H54 (cell line): ENCODE data around the gene GADL1.

ENCODE experiments used
- DNase-seq: peaks from one replicate; pipeline ENCODE4 v3.0.0; 2011; ENCODE audit warnings: low spot score, mixed read lengths; ENCODE audit not compliant: insufficient read length
- FAIRE-seq: peaks from 3 replicates; lab custom pipeline; 2011; peaks lifted over from hg19 to GRCh38; lab: Jason Lieb, UNC
- POLR2A ChIP-seq: IDR thresholded peaks from 2 replicates; pipeline ENCODE4 v1.6.1; 2011; ENCODE audit warnings: low read depth, mild to moderate bottlenecking, low read length

Gene GADL1

DNA sequence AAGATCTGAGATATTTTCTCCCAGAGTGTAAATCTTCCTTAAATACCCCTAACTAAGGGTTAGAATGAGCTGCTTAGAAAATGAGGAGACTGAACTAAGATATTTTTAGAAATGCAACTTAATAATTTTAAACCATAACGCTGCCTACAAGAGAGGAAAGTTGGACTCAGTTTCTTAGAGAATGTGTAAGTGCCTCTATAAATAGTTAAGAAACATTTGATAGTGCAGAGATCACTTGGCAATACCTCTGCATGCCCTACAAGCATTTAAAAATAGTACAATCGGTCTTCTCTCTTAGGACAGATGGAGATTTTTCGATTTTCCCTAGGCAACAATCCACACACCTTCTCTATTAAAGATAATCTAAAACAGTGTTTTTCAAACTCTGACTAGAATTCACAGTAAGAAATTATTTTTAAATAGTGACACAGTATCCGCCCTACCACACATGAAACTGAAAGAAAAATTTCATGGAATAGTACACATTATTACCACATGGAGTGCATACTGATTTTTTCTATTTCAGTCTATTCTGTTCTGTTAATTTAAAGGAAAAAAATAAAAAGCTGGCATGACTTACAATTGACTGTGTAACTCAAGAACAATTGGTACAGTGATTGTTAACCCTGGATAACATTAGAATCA lies 83.2 kb downstream of the GADL1 start:
- no peak for DNase-seq
- no peak for FAIRE-seq
- no peak for TF ChIP-seq POLR2A

DNA sequence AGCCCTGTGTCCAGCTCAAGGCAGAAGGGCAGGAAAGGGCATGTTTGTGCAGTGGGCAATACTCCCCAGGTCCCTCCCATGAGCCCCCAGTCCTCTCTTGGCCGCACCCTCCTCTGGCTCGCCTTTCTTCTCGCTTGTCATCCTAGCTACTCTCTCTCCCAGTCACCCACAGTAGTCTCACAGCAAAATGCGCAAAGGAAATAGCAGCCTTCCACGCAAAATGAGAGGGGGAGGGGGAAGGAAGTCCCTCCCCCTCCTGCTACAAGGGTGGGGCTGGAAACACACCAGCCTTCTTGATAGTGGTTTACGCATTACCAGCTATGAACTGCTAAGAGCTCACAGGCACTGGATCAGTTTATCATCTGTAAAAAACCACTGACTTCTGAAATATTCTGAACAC lies 83.8 kb downstream of the GADL1 start:
- DNase-seq (no peak), FAIRE-seq (no peak)
- no peak for TF ChIP-seq POLR2A

DNA sequence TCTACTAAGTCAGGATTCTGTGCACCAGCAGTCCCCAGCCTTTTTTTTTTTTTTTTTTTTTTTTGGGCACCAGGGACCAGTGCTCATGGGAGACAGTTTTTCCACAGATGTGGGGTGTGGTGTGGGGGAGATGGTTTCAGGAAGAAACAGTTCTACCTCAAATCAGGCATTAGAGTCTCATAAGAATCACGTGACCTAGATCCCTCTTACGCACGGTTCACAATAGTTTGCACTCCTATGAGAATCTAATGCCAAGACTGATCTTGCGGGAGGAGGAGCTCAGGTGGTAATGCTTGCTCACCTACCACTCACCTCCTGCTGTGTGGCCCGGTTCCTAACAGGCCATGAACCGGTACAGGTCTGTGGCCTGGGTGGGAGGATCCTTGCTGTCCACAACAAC lies 88.8 kb downstream of the GADL1 start:
- TF ChIP-seq POLR2A: no peak
- FAIRE-seq (no peak), DNase-seq (no peak)

DNA sequence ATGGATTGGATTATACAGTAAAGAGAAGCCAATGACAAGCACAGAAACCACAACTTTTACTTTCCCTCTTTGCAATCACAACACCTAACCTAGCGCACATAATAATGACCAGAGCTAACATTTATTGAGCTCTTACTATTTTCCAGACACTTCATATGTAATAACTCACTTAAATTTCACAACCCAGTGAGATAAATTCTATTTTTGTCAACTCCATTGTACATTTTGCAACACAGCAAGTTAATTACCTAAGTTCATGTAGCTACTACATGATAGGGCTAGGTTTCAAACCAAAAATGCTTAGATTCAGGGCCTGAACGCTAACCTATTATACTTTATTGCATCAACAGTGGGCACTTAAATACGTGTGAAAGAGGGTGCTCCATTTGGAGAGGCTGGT lies 89.5 kb downstream of the GADL1 start:
- TF ChIP-seq POLR2A: no peak
- FAIRE-seq (no peak), DNase-seq (no peak)

DNA sequence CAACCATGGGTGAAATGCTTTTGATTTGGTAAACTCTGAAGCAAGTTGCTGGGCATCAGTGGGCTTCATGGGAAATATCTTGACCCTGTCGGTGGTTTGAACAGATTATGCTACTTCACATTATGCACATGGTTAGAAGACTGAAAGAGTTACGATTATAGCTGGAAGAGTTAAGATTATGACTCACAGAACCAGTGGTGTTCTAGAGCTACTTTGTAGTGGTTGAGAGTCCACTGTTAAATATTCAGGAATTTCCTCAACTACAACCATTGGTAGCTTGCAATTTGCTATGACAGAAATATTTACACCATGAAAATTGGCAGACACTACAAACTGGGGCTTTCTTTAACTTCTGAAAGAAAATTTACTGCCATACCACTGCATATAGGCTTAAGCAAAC lies 99.3 kb downstream of the GADL1 start:
- FAIRE-seq (no peak), DNase-seq (no peak)
- TF ChIP-seq POLR2A: no peak

DNA sequence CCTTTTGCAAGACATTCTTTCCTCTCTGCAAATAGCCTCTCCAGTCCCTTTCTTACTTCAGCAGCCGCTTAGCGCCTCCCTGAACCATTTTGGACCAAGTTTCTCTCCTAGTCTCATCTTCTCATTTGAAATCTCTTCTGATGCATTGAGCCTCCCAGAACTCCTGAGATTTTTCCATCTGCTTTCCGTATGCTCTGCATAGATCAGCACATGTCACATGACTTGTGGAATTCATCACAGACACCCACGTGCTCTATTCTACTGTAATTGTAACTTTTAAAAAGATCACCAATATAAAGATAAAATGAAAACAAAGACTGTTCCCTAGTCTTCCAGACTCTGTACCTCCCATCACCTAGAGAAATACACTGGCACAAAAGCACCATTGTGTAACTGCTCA lies 100.7 kb downstream of the GADL1 start:
- FAIRE-seq (no peak), DNase-seq (no peak)
- no peak for TF ChIP-seq POLR2A

DNA sequence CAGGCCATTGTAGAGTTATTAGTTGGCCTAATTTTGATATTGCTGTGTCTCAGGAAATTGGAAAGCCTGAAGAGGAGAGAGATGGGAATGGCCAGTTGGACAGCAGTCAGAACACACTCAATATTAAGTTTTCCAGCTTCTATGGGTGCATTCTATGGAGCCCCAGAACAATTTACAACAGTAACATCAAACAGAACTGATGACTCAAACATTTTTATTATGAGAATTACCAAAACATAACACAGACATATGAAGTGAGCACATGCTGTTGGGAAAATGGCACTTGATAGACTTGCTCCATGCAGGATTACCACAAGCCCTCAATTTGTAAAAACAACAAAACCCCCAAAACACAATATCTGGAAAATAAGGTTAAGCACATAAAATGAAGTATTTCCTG lies 104.3 kb downstream of the GADL1 start:
- FAIRE-seq: no peak
- no peak for TF ChIP-seq POLR2A
- no peak for DNase-seq

DNA sequence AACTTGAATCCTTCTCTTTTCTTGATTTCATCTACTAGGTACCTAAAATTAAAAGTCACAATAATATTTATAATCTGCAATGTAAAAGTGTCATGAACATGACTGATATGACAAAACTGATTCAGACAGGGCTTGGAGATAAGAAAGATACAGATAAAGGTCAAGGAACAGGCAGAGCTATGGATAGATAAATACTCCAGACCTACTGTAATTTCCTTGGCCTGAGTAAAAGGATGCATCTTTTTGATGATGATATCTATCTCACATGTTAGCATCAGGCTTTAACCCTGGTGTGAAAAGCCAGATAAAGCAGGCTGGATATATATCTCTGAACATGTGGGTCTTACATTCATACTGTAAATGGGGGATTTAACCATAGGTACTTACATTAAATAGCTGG lies 108.1 kb downstream of the GADL1 start:
- DNase-seq (no peak), FAIRE-seq (no peak)
- no peak for TF ChIP-seq POLR2A

DNA sequence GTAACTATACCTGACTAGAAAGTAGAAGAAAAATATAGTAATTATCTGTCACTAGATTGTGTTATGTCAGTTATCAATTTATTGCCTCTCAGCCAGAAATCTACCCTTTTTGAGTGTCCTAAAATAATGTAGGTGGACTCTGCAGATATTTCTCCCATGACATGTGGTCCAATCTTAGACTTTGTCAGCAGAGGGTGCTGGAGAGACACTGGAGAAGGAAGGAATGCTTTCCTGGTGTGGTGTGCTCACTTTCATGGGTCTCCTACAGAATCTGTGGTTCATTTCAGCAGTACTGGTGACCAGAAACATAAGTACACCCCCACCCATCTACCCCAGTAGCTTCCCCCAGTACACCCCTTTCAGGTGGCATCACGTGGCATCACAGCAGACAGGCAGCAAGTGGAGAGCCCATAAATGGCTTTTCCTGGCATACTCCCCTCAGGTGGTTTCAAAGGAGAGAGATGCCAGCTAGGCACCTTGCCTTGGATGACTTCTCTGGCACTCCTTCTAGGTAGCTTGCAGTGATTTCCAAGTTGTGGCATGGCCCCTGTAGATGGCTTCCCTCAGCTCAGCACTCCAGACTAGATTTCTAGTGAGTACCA lies 114.7 kb downstream of the GADL1 start:
- no peak for FAIRE-seq
- no peak for TF ChIP-seq POLR2A
- DNase-seq: no peak

DNA sequence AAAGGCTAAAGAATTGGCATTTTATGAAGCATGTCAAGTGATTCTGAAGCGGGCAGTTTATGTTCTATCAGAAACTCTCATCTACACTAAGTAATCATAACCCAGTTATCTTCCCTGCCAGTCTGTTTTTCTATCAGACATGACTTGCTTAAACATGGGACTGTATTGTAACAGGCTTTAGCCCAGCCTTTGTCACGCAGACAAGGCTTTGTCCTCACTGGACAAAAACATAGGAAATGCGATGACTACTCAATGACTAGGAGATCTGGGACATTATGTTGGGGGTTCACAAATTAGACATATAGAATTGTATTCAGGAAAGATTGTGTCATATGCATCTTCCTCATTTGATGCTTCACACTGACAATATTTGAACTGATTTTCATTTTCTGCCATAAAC lies 115.5 kb downstream of the GADL1 start:
- DNase-seq (no peak), FAIRE-seq (no peak)
- TF ChIP-seq POLR2A: no peak

DNA sequence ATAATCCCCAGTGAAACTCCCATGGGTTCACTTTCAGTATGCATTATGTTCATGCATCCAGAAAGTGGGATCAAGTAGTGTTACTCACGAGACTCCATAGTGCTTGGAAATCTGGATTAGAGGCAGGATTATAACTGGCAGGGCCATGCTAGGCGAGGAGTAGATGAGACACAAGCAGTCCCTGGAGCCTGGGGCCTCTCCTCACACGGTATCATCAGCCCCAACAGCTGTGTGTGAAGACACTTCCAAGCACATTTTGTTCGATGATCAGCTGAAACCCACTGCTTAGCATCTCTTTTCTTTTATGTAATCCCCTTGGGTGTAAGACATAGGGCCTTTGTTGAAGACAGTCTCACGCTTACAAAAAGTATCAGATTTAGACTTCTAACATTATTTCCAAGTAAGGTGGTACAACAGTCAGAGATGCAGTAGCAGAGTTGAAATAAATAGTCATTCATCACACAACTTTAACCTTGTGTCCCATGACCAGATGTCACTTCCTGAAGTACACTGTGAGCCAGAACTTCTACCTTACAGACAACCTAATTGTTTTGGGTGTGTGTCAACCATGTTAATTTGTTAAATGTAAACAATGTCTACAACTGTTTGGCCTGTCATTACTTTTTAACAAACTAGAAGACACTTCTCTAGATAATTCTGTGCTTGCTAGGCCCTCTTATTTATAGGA lies 116.9 kb downstream of the GADL1 start:
- DNase-seq: no peak
- FAIRE-seq: no peak
- no peak for TF ChIP-seq POLR2A

DNA sequence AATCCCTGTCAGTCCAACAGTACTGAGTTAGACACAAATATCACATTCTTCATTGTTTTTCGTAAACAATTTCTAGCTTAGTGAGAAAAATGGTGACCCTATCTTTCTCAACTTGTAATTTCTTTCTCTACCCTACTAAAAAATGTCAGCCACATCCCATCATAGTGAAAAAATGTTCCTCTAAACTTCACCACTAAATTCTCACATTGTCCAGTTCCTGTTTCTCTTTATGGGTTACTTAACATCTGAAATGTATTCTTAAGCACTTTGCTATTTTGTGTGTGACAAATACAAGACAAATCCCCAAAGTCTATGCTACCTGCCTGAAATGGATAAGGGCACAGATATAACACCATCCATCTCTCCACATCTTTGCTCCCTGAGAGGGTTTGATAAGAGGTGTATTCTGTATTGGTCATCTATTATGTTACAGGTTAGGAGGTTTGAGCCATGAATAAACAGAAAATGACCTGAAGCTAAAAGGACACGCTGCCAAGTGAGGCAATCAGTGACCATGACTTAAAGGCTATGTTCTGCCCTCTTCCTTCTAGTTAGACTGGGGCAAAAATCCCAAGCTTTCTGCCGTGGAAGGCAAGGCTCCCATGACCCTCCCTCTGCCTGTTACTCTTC lies 118.2 kb downstream of the GADL1 start:
- FAIRE-seq: no peak
- no peak for DNase-seq
- no peak for TF ChIP-seq POLR2A

DNA sequence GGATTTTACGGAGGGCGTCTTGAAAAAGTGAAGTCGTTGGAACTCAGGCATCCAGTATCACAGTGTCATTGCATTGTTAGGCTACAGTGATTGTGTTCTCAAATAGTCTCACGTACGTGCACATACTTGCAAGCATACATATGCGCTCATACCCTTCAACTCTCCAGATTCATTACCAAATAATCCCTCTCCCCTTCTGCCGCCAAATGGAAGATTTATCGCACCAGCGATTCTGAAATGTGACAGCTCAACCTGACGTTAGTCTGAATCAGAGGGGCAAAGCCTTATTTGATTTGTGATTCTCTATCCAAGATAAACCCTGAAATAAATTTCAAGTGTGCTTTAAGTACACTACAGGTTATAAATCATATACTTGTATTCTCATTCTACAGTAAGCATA lies 119.4 kb downstream of the GADL1 start:
- no peak for DNase-seq

DNA sequence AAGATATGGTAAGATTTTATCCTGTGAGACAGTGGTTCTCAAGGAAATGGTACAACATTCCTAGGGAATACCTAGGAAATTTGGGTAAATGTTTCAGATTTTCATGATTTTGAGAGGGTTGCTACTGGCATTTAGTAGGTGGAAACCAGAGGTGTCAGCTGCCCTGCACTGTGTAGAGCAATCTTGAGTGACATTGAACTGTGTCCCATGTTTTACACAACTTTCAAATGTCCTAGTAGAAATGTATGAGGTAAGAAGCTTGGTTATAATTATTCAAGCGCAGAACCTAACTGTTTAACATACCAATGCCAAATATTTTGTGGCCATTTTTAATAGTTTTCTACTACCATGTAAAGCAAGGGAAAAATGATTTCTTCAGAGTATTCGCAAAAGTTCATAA lies 120.4 kb downstream of the GADL1 start:
- no peak for TF ChIP-seq POLR2A
- DNase-seq: no peak

More for the DNA sequence above, 119.4 kb downstream of the GADL1 start:
- TF ChIP-seq POLR2A: no peak
- no peak for FAIRE-seq

More for the DNA sequence above, 120.4 kb downstream of the GADL1 start:
- no peak for FAIRE-seq
